ENCODE data around the gene CLCN7. TPM values are rescaled to one million over a fixed set of nuclear protein-coding genes. Genes with fewer than 3 reads are reported as not detected.

Gene CLCN7
- 100 to 1,000 TPM in 1 of 4 donors, 10 to 100 TPM in 3; 46.3 to 140 (median 72.4) TPM for total RNA-seq

- TF ChIP-seq CTCF (IDR thresholded peaks at IDR 0.05) (no peak), POLR2A (IDR thresholded peaks at IDR 0.05) (peak in 1 of 2 donors; percentile 67)
- DNase-seq (ENCODE audit: low spot score in 2 of 2) = peak; percentile 90 to 98
- H3K4me3 ChIP-seq (ENCODE audit: low read depth, poor library complexity, severe bottlenecking) = peak within 1 kb of the TSS; percentile 80
- 0% methylated on average over 23 to 47 of the region's 99 CpGs for WGBS, 2 donors
- intact Hi-C loops (cut with DNase I; ENCODE audit: low total_unique reads) = no loop called here
Observed at GRCh38 chr16:1474796-1475551, at the start of gene CLCN7. CLCN7 (minus strand) TSS chr16:1475028; CDS start chr16:1474974, 54 bp downstream.

GRCh38 chr16:1524366-1524765, 49.5 kb upstream of the CLCN7 start:
- intact Hi-C loops (cut with DNase I; ENCODE audit: low total_unique reads) = no loop called here
- TF ChIP-seq POLR2A (IDR thresholded peaks at IDR 0.05) = no peak
- no peak for TF ChIP-seq CTCF (IDR thresholded peaks at IDR 0.05)
- H3K4me3 ChIP-seq (ENCODE audit: low read depth, poor library complexity, severe bottlenecking) = no peak overlapping the region
- DNase-seq (ENCODE audit: low spot score in 2 of 2) = no peak
- 77 to 88% methylated on average over 26 of the region's 26 CpGs for WGBS, 2 donors

GRCh38 chr16:1523581-1524245, 48.9 kb upstream of the CLCN7 start:
- intact Hi-C loops (cut with DNase I; ENCODE audit: low total_unique reads) = no loop called here
- no peak for DNase-seq (ENCODE audit: low spot score in 2 of 2)
- no peak for TF ChIP-seq CTCF (IDR thresholded peaks at IDR 0.05)
- no peak for TF ChIP-seq POLR2A (IDR thresholded peaks at IDR 0.05)
- H3K4me3 ChIP-seq (ENCODE audit: low read depth, poor library complexity, severe bottlenecking) = no peak overlapping the region
- 86 to 93% methylated on average over 26 to 30 of the region's 30 CpGs for WGBS, 2 donors

- no peak for TF ChIP-seq POLR2A (IDR thresholded peaks at IDR 0.05)
- no peak for TF ChIP-seq CTCF (IDR thresholded peaks at IDR 0.05)
- DNase-seq (ENCODE audit: low spot score in 2 of 2) = no peak
- intact Hi-C loops (cut with DNase I; ENCODE audit: low total_unique reads) = no loop called here
- WGBS, 2 donors = 93 to 96% methylated on average over 13 to 16 of the region's 19 CpGs
- no peak overlapping the region for H3K4me3 ChIP-seq (ENCODE audit: low read depth, poor library complexity, severe bottlenecking)
Observed at GRCh38 chr16:1520461-1520860, 45.6 kb upstream of the CLCN7 start.

GRCh38 chr16:1519831-1520230, 45.0 kb upstream of the CLCN7 start:
- no peak for DNase-seq (ENCODE audit: low spot score in 2 of 2)
- WGBS, 2 donors = 87 to 89% methylated on average over 16 to 17 of the region's 17 CpGs
- intact Hi-C loops (cut with DNase I; ENCODE audit: low total_unique reads) = no loop called here
- H3K4me3 ChIP-seq (ENCODE audit: low read depth, poor library complexity, severe bottlenecking) = no peak overlapping the region
- TF ChIP-seq POLR2A (IDR thresholded peaks at IDR 0.05) (no peak), CTCF (IDR thresholded peaks at IDR 0.05) (no peak)
